G401 (cell line): Measurements from ENCODE around the gene FAM110C. TPM values are rescaled to one million over a fixed set of nuclear protein-coding genes. Genes with fewer than 3 reads are reported as not detected.
"Not testable (repeated sequence)": the region's sequence is repeated elsewhere in the genome, so short reads cannot be mapped to it uniquely, and the experiment has no call there.

Experiments
- DNase-seq: peaks from one replicate; pipeline ENCODE4 v3.0.0-alpha.2; 2015; ENCODE audit warnings: low spot score
- in situ Hi-C: cut with HindIII; loops from 2 replicates; pipeline ENCODE4 v1.10.0; 2016; ENCODE audit warnings: low sequenced_read_pairs, mixed read lengths
- total RNA-seq: library from RNA; depleted of rRNA; stranded (reverse); fragments of >200 nt; shearing (Covaris generic); gene quantifications from 2 replicates; pipeline ENCODE4 v1.2.3, GENCODE V29; 2014

Gene FAM110C
- total RNA-seq, 1 experiment from 2014 or later, result not detected

DNA sequence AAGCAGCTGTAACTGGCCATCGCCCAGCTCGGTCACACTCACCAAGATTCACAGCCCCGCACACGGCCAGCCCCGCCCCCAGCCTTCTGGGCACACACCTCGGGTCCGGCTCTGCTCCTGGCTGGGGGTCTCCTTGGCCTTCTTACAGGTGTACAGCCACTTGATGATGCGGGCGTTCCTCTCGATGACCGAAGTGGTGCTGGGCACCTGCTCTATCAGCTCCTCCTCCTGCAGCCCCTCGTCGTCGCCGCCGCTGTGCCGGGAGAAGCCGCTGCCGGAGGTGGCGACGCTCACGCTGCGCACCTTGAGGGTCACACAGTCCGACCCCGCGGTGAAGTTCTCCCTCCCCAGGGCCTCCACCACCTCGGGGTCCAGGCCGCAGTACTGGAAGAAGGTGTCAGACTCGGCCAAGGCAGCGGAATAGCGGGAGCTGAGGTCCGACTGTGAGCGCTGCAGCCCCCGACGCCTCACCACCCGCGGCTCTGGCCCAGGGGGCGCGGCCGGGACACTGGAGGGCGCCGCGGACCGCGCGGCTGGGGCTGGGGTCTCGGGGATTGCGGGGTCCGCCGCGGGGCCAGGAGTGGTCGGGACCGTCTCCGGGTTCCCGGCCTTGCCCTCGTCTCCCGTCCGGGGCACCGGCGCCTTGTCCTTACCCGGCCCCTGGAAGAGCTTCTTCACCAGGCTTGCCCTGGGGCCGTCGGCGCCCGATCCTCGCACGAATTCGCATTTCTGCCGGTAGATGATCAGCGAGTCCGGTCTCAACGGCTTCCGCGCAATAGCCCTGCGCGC is 769 bp downstream of the FAM110C start:
- DNase-seq, result no peak
- in situ Hi-C loops, result no loop called here

DNA sequence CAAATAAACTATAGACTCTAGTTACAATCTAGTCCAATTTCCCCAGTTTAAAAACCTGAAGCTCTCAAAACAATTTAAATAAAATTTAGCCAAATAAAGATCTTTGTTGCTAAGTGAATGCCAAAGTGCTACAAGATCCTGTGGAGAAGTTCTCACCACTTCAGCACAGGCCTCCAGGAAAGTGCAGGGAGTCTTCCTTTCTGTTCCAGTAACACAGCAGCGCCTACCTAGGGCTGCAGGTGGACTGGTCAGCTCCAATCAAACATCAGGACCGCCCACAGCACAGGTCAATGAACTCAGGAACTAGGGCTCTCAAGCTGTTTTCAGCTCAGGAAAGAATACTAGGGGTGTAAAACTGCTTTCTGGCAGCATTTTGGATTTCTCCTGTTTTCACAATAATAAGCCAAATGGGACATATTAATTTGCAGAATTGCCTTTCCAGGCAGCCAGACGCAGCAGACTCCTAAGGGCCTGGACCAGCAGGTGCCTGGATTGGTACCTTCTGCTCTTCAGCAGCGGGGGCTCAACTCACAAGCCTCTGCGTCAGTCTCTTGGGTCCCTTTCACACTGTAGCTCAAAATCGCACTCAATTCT is 1.5 kb downstream of the FAM110C start:
- no peak for DNase-seq
- in situ Hi-C loops, result no loop called here

DNA sequence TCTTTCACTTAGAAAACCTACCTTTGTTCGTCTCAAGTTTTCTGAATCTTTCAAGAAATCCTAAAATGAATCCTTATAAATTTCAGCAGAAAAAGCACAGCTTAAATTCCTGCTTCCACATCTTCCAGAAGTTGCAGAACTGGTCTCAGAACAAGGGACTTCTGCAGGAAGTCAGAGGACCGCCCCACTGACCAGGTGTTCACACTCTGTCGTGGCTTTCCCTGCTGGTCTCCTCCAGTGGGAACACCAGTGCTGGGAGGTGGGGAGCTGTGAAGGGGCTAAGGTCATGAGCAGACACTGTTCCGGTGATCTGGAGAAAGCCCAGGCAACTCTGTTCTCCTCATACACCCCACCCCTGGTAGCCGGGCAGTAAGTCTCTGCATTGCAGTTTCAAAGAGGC is 3.5 kb downstream of the FAM110C start:
- in situ Hi-C loops, result no loop called here
- DNase-seq, result no peak

DNA sequence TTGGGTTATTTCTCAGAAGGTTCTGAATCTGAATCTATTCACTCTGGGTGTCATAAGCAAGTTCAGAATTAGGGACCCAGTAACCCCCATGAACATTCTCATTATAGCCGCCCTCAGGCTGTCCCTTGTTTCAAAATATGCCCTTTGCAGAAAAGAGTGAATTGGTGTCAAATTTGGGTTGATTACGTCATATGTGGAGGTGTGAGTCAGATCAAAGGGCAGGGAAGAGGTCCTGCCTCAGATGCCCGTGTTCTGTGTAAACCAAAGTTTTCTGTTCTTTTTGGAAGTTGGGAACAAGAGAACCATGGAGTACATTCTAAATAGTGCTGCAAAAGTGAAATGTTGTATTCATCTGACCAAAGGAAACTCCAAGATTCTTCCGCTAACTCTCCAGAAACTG is 5.8 kb downstream of the FAM110C start:
- in situ Hi-C loops, result no loop called here
- no peak for DNase-seq

- in situ Hi-C loops, result no loop called here
- no peak for DNase-seq
Measured at GRCh38 chr2:38155-38554, 8.2 kb downstream of the FAM110C start.

DNA sequence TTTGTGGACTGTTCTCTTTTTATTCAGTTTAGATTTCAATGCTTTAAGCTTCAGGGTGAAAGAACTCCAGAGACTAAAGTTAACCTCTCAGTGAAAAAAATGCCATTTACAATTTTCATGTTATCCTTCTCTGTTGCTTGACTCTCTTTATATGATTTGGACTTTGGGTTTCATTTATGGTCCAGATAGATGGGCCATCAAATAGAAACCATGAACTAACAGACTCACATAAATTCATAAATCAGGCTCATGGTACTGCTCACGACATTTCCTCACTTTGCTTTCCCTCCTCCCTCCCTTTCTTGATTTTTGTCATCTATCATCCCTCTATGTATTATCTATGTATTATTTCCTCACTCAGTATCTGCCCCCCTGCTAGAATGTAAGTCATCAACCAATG is 10.0 kb downstream of the FAM110C start:
- no peak for DNase-seq
- in situ Hi-C loops, result no loop called here

GRCh38 chr2:35852-36251 is 10.5 kb downstream of the FAM110C start:
- DNase-seq, result no peak
- in situ Hi-C loops, result no loop called here

DNA sequence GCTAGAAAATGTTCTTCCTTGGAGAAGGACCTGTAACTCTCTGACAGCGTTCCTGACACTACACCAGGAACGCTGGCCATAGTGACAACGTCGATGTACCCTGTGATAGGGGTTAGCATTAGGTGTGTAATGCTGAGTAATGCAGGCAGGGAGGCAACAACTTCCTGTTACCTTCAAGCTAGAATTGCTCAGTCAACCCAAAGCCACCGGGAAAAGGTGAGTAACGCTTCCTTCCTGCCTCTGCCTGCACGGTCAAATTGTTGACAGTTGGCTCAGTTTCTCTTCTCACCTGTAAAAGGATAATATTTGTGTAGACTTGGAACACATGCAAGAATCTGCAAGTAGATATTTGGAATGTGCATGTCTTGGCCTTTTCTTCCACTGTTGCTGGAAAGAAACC is 12.7 kb downstream of the FAM110C start:
- in situ Hi-C loops, result no loop called here
- DNase-seq, result no peak

DNA sequence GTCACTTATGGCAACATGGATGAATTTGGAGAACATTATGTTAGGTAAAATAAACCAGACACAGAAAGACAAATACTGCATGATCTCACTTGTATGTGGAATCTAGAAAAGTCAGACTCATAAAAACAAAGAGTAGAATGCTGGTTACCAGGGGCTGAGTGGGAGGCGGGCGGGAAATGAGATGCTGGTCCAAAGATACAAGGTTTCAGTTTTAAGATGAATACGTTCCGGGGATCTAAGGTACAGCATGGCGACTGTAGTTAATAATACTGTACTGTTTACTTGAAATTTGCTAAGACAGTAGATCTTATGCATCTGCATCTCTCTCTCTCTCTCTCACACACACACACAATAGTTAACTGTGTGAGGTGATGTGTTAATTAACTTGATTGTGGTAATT is 14.2 kb downstream of the FAM110C start:
- no peak for DNase-seq
- in situ Hi-C loops, result no loop called here

GRCh38 chr2:29253-29652 is 17.1 kb downstream of the FAM110C start:
- DNase-seq, result no peak
- in situ Hi-C loops, result no loop called here

DNA sequence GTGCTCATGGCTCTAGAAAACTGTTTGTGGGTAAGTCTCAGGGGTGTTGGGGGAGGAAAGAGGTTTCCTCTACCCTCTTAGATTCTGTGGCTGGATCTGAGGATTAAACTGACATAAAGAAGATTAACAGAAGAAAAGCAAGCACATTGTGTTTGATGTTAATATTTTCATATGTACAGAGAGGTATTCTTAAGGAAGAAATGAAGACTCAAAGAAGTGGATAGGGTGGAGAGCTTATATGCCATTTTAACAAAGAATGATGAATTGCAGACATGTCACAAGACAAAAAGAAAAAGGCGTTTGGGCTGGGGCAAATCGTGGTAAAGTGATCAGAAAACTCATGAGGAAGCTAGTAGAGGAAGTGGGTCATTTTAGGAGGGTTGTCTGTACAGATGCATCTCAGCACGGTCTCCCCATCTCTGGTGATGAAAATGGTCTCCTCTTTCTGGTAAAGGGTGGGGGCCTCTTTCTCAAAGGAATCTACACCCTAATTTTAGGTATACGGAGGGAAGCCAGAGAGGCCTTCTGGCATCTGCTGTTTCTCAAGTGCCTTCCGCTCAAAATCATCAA is 17.8 kb downstream of the FAM110C start:
- no peak for DNase-seq
- in situ Hi-C loops, result no loop called here

DNA sequence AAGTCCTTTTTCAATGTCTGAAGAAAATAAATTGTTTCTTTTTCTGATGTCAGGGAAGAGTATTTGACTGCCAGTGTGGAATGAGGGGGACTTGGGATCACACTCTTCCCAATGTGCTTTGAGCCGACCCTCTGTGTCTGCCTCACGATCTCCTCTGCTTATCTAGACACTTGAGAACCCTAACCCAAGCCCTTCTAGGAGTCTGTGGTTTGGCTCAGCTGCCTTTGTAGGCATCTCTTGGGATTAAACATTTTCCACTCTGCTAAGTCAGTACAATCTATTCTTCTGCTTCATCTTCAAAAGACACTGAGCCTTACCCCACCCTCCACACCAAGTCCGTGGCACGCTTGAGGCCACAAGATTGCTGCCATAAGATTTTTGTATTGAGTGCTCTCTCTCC is 19.4 kb downstream of the FAM110C start:
- no peak for DNase-seq
- in situ Hi-C loops, result no loop called here

- no peak for DNase-seq
- in situ Hi-C loops, result no loop called here
Measured at GRCh38 chr2:25543-25942, 20.8 kb downstream of the FAM110C start.

- in situ Hi-C loops, DNase-seq: not testable (repeated sequence)
Measured at GRCh38 chr2:24591-24990, 21.7 kb downstream of the FAM110C start.

- no peak for DNase-seq
- in situ Hi-C loops, result no loop called here
Measured at GRCh38 chr2:24107-24506, 22.2 kb downstream of the FAM110C start.

GRCh38 chr2:23283-23682 is 23.0 kb downstream of the FAM110C start:
- in situ Hi-C loops, result no loop called here
- no peak for DNase-seq

GRCh38 chr2:22244-22643 is 24.1 kb downstream of the FAM110C start:
- DNase-seq, in situ Hi-C loops: not testable (repeated sequence)

GRCh38 chr2:20259-20658 is 26.0 kb downstream of the FAM110C start:
- DNase-seq, in situ Hi-C loops: not testable (repeated sequence)

- in situ Hi-C loops, result no loop called here
- no peak for DNase-seq
Measured at GRCh38 chr2:19505-19904, 26.8 kb downstream of the FAM110C start.

DNA sequence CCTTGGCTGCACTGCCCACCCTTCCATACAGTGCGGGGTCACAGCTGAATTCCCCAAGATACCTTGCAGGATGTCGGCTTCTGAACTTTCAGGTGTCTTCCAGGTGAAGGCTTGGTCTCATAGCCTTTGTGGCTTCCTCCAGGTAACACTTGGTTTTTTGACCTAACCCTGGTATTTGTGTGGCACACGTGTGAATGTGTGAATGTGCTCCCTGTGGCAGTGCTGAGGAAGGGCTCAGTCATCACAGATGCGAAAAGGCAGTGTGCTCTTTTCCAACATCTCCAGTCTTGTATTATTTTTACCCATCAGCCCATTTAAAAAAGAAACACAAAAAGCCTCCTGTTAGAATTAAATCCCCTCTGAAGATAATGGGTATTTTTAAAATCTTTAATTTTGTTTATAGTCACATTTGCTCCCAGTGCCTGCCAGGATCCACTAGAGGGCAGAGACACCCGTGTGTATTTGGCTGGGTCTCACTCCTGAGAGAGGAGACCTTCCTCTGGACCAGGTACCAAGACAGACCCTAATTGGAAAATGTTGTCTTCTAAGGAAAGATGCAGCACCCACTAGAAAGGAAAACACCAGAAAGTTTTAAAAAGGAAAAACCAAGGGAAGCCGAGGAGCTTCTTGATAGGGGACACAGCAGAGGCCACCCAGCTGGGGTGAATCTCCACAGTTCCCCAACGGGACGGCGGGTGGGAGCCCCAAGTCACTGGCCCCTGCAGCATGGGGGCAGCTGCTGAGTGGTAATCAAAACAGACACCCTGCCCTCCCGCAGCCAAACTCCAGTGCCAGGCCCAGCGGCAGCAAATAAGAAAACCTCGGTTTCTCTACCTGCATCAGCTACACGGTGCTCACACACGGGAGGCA is 27.7 kb downstream of the FAM110C start:
- in situ Hi-C loops, result no loop called here
- no peak for DNase-seq
